ENCODE measurements around the gene NHERF2.

DNA sequence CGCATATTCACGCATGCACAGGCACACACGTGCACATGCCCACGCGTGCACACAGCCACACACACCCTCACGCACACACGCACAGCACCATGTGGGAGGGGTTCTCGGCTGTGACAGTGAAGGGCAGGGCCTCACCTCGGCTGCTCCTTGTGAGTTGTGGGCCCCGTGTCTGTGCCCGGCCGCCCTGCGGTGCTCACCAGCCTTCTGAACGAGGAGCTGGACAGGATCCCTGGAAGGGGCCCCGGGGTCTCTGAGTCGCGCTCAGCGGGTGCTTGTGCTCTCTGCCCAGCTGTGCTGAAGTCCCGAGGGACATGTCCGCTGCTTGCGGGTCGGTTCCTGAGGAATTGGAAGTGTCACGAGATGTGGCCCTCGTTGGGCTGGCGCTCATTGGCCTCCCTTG is 37.2 kb downstream of the NHERF2 start:
- TF ChIP-seq, protein P1, sequence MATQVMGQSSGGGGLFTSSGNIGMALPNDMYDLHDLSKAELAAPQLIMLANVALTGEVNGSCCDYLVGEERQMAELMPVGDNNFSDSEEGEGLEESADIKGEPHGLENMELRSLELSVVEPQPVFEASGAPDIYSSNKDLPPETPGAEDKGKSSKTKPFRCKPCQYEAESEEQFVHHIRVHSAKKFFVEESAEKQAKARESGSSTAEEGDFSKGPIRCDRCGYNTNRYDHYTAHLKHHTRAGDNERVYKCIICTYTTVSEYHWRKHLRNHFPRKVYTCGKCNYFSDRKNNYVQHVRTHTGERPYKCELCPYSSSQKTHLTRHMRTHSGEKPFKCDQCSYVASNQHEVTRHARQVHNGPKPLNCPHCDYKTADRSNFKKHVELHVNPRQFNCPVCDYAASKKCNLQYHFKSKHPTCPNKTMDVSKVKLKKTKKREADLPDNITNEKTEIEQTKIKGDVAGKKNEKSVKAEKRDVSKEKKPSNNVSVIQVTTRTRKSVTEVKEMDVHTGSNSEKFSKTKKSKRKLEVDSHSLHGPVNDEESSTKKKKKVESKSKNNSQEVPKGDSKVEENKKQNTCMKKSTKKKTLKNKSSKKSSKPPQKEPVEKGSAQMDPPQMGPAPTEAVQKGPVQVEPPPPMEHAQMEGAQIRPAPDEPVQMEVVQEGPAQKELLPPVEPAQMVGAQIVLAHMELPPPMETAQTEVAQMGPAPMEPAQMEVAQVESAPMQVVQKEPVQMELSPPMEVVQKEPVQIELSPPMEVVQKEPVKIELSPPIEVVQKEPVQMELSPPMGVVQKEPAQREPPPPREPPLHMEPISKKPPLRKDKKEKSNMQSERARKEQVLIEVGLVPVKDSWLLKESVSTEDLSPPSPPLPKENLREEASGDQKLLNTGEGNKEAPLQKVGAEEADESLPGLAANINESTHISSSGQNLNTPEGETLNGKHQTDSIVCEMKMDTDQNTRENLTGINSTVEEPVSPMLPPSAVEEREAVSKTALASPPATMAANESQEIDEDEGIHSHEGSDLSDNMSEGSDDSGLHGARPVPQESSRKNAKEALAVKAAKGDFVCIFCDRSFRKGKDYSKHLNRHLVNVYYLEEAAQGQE (IDR thresholded peaks at IDR 0.05; ENCODE audit: unreplicated experiment) = no peak
- TF ChIP-seq EZH2 (IDR thresholded peaks at IDR 0.05; ENCODE audit: low read depth, unreplicated experiment) (no peak), ZNF114 (CRISPR knock-in tag; IDR thresholded peaks at IDR 0.05) (no peak), POLR2AphosphoS5 (IDR thresholded peaks at IDR 0.05; ENCODE audit: low read depth) (no peak), EZH2phosphoT487 (IDR thresholded peaks at IDR 0.05; ENCODE audit: unreplicated experiment) (no peak), CREB1 (CRISPR knock-in tag; IDR thresholded peaks at IDR 0.05; ENCODE audit: low read depth) (no peak), ZNF331 (CRISPR knock-in tag; IDR thresholded peaks at IDR 0.05; ENCODE audit: low read depth) (no peak), NANOG (IDR thresholded peaks at IDR 0.05; ENCODE audit: borderline replicate concordance) (no peak), STAT1 (IDR thresholded peaks at IDR 0.05; ENCODE audit: unreplicated experiment) (no peak)
- TF ChIP-seq, protein P2, sequence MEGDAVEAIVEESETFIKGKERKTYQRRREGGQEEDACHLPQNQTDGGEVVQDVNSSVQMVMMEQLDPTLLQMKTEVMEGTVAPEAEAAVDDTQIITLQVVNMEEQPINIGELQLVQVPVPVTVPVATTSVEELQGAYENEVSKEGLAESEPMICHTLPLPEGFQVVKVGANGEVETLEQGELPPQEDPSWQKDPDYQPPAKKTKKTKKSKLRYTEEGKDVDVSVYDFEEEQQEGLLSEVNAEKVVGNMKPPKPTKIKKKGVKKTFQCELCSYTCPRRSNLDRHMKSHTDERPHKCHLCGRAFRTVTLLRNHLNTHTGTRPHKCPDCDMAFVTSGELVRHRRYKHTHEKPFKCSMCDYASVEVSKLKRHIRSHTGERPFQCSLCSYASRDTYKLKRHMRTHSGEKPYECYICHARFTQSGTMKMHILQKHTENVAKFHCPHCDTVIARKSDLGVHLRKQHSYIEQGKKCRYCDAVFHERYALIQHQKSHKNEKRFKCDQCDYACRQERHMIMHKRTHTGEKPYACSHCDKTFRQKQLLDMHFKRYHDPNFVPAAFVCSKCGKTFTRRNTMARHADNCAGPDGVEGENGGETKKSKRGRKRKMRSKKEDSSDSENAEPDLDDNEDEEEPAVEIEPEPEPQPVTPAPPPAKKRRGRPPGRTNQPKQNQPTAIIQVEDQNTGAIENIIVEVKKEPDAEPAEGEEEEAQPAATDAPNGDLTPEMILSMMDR (conservative IDR thresholded peaks at IDR 0.05; ENCODE audit: low read depth in 2 of 2) = no peak
- TF ChIP-seq, protein P3, sequence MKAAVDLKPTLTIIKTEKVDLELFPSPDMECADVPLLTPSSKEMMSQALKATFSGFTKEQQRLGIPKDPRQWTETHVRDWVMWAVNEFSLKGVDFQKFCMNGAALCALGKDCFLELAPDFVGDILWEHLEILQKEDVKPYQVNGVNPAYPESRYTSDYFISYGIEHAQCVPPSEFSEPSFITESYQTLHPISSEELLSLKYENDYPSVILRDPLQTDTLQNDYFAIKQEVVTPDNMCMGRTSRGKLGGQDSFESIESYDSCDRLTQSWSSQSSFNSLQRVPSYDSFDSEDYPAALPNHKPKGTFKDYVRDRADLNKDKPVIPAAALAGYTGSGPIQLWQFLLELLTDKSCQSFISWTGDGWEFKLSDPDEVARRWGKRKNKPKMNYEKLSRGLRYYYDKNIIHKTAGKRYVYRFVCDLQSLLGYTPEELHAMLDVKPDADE (IDR thresholded peaks at IDR 0.05) = no peak
